PC-3 (cell line): Measurements from ENCODE around the gene EIF3B.

Experiments
- CTCF ChIP-seq: fragments of 300-600 bp; sonication (generic); conservative IDR thresholded peaks from 2 replicates; pipeline ENCODE4 v1.5.1; 2017; ENCODE audit warnings: antibody characterized with exemption, low read depth, mild to moderate bottlenecking, low read length
- EZH2 ChIP-seq: fragments of 300-600 bp; sonication (generic); IDR thresholded peaks from one replicate; pipeline ENCODE4 v1.6.1; 2017; ENCODE audit warnings: antibody characterized with exemption, mild to moderate bottlenecking, low read length; ENCODE audit not compliant: unreplicated experiment
- EZH2phosphoT487 ChIP-seq: fragments of 300-600 bp; sonication (generic); IDR thresholded peaks from 2 replicates; pipeline ENCODE4 v1.6.1; 2018; ENCODE audit warnings: mild to moderate bottlenecking, antibody characterized with exemption, low read length, borderline replicate concordance

GRCh38 chr7:2373646-2374045, 19.0 kb downstream of the EIF3B start:
- TF ChIP-seq CTCF (no peak), EZH2 (no peak), EZH2phosphoT487 (no peak)
